22Rv1 (cell line): Measurements from ENCODE around the gene CREG1.

Experiments
- ZFX ChIP-seq: fragments of 450-650 bp; IDR thresholded peaks from 2 replicates; pipeline ENCODE4 v1.6.1; 2017; ENCODE audit warnings: antibody characterized with exemption, borderline replicate concordance
- TF ChIP-seq, protein P1 (sequence below): fragments of 450-650 bp; IDR thresholded peaks from 2 replicates; pipeline ENCODE4 v1.5.1; 2017; ENCODE audit warnings: mild to moderate bottlenecking

DNA sequence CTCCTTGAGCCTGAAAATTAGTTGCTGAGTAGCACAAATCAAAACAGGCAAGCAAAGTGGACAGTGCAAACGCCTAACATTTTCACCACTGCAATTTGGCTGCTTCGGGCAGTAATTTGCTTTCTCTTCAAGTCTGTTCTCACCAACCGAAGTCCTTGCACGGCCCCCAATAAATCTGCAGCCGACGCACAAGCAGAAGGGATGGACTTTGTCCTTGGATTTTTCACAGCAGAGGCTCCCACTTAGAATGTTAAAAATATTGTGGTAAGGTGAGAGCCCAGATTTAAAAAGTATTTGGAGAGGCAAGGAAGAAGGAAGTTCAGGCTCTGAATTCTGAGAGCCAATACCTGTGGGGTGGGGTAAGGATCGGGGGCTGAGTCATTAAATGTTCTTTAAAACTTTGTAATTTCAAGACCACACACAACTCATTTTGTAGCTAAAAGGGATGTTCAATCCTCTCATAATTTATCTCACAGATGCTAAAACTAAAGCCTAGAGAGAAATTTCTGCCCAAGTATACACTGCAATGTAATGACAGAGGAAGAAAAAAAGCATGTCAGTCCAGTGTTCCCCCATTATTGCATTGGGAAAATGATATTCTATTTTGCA lies 41.4 kb downstream of the CREG1 start:
- TF ChIP-seq, protein P1, sequence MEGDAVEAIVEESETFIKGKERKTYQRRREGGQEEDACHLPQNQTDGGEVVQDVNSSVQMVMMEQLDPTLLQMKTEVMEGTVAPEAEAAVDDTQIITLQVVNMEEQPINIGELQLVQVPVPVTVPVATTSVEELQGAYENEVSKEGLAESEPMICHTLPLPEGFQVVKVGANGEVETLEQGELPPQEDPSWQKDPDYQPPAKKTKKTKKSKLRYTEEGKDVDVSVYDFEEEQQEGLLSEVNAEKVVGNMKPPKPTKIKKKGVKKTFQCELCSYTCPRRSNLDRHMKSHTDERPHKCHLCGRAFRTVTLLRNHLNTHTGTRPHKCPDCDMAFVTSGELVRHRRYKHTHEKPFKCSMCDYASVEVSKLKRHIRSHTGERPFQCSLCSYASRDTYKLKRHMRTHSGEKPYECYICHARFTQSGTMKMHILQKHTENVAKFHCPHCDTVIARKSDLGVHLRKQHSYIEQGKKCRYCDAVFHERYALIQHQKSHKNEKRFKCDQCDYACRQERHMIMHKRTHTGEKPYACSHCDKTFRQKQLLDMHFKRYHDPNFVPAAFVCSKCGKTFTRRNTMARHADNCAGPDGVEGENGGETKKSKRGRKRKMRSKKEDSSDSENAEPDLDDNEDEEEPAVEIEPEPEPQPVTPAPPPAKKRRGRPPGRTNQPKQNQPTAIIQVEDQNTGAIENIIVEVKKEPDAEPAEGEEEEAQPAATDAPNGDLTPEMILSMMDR = no peak
- TF ChIP-seq ZFX = no peak
